Thyroid gland (tissue), 4 donors: Measurements from ENCODE around the gene ZNHIT6.

Experiments used
- POLR2A ChIP-seq, 2 donors: fragments of 450-650 bp; IDR thresholded peaks; one replicate each; pipeline ENCODE4 v1.6.1; 2017; ENCODE audit warnings: antibody characterized with exemption in 2 of 2, mild to moderate bottlenecking in 2 of 2, moderate library complexity in 1 of 2
- TF ChIP-seq, protein P1 (sequence below), 6 experiments: fragments of 200-600 bp in 3 of 6; fragments of 450-650 bp in 3 of 6; sonication (generic) in 3 of 6; IDR thresholded peaks; one replicate each; pipeline ENCODE4 v1.5.1; 2016 to 2019; ENCODE audit warnings: antibody characterized with exemption in 6 of 6, mild to moderate bottlenecking in 2 of 6, inconsistent platforms in 1 of 6, moderate library complexity in 1 of 6

DNA sequence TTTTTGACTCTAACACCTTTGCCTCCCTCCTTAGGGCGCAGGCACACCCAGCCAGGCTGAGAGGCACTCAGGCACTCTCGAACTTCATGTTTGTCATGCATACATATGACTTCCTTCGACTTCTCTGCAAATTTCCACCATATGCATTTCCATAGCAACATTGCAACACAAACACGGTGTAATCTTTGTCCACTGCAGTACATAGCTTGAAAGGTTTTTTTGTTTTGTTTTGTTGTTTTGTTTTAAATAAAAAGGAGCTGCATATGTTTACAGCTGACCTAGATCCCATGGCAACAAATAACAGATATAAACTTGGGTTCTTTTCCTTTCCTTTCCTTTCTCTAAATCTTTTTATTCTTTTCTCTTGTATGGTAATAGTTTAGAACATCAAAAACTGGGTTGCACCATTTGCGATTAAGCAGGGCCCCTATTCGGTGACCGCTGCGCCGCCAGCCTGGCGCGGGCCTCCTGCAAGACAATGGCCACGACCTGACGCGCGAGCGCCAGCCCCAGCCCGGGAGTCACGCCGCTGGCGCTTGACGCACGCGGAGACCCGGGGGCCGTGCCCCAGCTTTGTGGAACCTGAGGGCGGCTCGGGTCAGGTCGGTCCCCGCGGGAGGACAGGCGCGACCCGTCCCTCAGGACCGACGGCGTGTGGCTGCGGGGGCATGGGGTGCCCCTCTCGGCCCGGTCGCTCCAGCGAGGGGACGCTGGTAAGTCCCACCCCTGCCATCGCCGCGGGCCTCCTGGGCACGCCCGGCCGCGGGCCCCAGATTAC is 92.5 kb downstream of the ZNHIT6 start:
- TF ChIP-seq, protein P1, sequence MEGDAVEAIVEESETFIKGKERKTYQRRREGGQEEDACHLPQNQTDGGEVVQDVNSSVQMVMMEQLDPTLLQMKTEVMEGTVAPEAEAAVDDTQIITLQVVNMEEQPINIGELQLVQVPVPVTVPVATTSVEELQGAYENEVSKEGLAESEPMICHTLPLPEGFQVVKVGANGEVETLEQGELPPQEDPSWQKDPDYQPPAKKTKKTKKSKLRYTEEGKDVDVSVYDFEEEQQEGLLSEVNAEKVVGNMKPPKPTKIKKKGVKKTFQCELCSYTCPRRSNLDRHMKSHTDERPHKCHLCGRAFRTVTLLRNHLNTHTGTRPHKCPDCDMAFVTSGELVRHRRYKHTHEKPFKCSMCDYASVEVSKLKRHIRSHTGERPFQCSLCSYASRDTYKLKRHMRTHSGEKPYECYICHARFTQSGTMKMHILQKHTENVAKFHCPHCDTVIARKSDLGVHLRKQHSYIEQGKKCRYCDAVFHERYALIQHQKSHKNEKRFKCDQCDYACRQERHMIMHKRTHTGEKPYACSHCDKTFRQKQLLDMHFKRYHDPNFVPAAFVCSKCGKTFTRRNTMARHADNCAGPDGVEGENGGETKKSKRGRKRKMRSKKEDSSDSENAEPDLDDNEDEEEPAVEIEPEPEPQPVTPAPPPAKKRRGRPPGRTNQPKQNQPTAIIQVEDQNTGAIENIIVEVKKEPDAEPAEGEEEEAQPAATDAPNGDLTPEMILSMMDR (IDR thresholded peaks at IDR 0.05), result no peak
- no peak for TF ChIP-seq POLR2A (IDR thresholded peaks at IDR 0.05)
